ENCODE measurements around the gene MAB21L4. TPM values are rescaled to one million over a fixed set of nuclear protein-coding genes. Genes with fewer than 3 reads are reported as not detected.

MAB21L4 gene
- total and polyA plus RNA-seq, 2 experiments from 2014 or later: not detected

DNA sequence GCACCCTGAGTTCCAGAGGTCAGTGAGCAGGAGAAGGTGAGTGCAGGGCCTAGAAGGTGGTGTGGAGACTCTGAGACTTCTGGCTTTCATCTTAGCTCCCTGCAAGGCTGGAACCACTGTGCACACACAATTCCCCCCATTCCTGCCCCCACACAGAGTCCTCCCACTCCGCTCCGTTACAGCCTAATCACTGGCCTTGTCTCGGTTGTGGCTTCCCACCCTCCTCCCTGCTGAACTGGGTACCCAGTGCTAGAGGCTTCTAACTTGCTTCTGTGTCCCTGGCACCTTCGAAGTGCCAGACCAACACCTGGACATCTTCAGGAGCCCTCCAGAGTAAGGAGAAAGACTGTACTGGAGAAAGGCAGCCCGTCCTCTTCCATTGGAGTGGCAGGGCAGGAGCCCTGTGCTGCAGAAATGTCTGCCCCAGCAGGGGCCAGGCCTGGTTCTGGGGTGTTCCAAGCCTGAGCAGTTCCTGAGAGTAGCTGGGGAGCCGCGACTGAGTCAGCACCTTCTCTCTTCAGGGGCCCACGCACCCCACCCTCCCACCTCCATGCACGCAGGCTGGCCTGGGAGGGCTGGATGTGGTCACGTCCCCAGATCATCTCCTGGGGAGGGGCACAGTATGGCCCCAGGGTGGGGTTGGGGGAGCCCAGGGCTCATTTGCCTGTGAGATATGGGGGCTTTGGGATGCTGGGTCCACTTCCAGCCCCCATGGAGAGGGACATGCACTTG is 33.6 kb upstream of the MAB21L4 start:
- Histone ChIP-seq H4K20me1 (replicated peaks; ENCODE audit: insufficient read depth) (no peaks in the 10 kb centered on the region), H3K4me3 (no peak overlapping the region), H3K27ac (ENCODE audit: low read depth) (no peak overlapping the region), H3K9me2 (ENCODE audit: insufficient read depth) (no peaks in the 10 kb centered on the region), H3K79me2 (replicated peaks; ENCODE audit: insufficient read depth) (no peaks in the 10 kb centered on the region), H3K4me2 (no peak overlapping the region), H3K27me3 (ENCODE audit: insufficient read depth) (no peaks in the 10 kb centered on the region), H3K36me3 (ENCODE audit: insufficient read depth) (no peaks in the 10 kb centered on the region), H2AFZ (no peak overlapping the region), H3F3A (replicated peaks; ENCODE audit: low read depth) (no peaks in the 10 kb centered on the region), H3K4me1 (ENCODE audit: insufficient read depth) (no peaks in the 10 kb centered on the region)
- Mint-ChIP-seq H3K27me3 (ENCODE audit: insufficient read depth, low read depth, poor library complexity) (peaks cover 7% of the 10 kb centered on the region), H3K9me3 (no peaks in the 10 kb centered on the region; the same call in 2 of the 3 replicates), H3K4me1 (0 out of 3 replicates have a peak, but pooled peaks cover 2% of the 10 kb centered on the region), H3K36me3 (ENCODE audit: low read depth) (no peaks in the 10 kb centered on the region), H3K4me3 (no peak overlapping the region), H3K27ac (no peak overlapping the region)
- TF ChIP-seq, protein P1, sequence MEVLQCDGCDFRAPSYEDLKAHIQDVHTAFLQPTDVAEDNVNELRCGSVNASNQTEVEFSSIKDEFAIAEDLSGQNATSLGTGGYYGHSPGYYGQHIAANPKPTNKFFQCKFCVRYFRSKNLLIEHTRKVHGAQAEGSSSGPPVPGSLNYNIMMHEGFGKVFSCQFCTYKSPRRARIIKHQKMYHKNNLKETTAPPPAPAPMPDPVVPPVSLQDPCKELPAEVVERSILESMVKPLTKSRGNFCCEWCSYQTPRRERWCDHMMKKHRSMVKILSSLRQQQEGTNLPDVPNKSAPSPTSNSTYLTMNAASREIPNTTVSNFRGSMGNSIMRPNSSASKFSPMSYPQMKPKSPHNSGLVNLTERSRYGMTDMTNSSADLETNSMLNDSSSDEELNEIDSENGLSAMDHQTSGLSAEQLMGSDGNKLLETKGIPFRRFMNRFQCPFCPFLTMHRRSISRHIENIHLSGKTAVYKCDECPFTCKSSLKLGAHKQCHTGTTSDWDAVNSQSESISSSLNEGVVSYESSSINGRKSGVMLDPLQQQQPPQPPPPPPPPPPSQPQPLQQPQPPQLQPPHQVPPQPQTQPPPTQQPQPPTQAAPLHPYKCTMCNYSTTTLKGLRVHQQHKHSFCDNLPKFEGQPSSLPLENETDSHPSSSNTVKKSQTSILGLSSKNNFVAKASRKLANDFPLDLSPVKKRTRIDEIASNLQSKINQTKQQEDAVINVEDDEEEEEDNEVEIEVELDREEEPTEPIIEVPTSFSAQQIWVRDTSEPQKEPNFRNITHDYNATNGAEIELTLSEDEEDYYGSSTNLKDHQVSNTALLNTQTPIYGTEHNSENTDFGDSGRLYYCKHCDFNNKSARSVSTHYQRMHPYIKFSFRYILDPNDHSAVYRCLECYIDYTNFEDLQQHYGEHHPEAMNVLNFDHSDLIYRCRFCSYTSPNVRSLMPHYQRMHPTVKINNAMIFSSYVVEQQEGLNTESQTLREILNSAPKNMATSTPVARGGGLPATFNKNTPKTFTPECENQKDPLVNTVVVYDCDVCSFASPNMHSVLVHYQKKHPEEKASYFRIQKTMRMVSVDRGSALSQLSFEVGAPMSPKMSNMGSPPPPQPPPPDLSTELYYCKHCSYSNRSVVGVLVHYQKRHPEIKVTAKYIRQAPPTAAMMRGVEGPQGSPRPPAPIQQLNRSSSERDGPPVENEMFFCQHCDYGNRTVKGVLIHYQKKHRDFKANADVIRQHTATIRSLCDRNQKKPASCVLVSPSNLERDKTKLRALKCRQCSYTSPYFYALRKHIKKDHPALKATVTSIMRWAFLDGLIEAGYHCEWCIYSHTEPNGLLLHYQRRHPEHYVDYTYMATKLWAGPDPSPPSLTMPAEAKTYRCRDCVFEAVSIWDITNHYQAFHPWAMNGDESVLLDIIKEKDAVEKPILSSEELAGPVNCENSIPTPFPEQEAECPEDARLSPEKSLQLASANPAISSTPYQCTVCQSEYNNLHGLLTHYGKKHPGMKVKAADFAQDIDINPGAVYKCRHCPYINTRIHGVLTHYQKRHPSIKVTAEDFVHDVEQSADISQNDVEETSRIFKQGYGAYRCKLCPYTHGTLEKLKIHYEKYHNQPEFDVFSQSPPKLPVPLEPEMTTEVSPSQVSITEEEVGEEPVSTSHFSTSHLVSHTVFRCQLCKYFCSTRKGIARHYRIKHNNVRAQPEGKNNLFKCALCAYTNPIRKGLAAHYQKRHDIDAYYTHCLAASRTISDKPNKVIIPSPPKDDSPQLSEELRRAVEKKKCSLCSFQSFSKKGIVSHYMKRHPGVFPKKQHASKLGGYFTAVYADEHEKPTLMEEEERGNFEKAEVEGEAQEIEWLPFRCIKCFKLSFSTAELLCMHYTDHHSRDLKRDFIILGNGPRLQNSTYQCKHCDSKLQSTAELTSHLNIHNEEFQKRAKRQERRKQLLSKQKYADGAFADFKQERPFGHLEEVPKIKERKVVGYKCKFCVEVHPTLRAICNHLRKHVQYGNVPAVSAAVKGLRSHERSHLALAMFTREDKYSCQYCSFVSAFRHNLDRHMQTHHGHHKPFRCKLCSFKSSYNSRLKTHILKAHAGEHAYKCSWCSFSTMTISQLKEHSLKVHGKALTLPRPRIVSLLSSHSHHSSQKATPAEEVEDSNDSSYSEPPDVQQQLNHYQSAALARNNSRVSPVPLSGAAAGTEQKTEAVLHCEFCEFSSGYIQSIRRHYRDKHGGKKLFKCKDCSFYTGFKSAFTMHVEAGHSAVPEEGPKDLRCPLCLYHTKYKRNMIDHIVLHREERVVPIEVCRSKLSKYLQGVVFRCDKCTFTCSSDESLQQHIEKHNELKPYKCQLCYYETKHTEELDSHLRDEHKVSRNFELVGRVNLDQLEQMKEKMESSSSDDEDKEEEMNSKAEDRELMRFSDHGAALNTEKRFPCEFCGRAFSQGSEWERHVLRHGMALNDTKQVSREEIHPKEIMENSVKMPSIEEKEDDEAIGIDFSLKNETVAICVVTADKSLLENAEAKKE (CRISPR knock-in tag; IDR thresholded peaks at IDR 0.05): no peak
- TF ChIP-seq EZH2 (IDR thresholded peaks at IDR 0.05; ENCODE audit: low read depth, unreplicated experiment) (no peak), EZH2phosphoT487 (IDR thresholded peaks at IDR 0.05; ENCODE audit: unreplicated experiment) (no peak), NANOG (IDR thresholded peaks at IDR 0.05; ENCODE audit: borderline replicate concordance) (no peak), ZNF114 (CRISPR knock-in tag; IDR thresholded peaks at IDR 0.05) (no peak)
- DNase-seq (ENCODE audit: low spot score) (no peak), ATAC-seq (no peak)

All from GM23338 (cell line).